PFSK-1 (cell line): ENCODE results near the gene CAMKK2.
A peak's percentile ranks its signal among the peaks of the same experiment; 100 is the strongest.

Experiments used
- FOXP2 ChIP-seq: optimal IDR thresholded peaks from 2 replicates; pipeline ENCODE3; 2011; ENCODE audit warnings: borderline replicate concordance, control low read depth, inconsistent platforms; ENCODE audit not compliant: insufficient read depth; ENCODE audit errors: extremely low read length, extremely low read depth
- POLR2AphosphoS5 ChIP-seq: IDR thresholded peaks from 2 replicates; pipeline ENCODE4 v1.6.1; 2012; ENCODE audit warnings: low read depth, mild to moderate bottlenecking, control low read depth, low read length, moderate library complexity
- REST ChIP-seq, 2 experiments: IDR thresholded peaks; 2 replicates each; pipeline versions ENCODE4 v1.6.1 to v1.8.0; 2011 to 2012; ENCODE audit warnings: low read depth in 2 of 2, low read length in 2 of 2, control low read depth in 1 of 2, inconsistent platforms in 1 of 2, mild to moderate bottlenecking in 1 of 2, moderate library complexity in 1 of 2; ENCODE audit not compliant: insufficient read depth in 1 of 2
- SIN3A ChIP-seq: IDR thresholded peaks from 2 replicates; pipeline ENCODE4 v1.6.1; 2012; ENCODE audit warnings: mild to moderate bottlenecking, low read length, moderate library complexity, borderline replicate concordance; ENCODE audit not compliant: insufficient read depth
- TAF1 ChIP-seq: IDR thresholded peaks from 2 replicates; pipeline ENCODE4 v1.6.1; 2012; ENCODE audit warnings: low read length, control low read depth, borderline replicate concordance; ENCODE audit not compliant: insufficient read depth

CAMKK2 gene

GRCh38 chr12:121214166-121214777 lies 82.2 kb downstream of the CAMKK2 start:
- TF ChIP-seq TAF1 (no peak), POLR2AphosphoS5 (no peak), SIN3A (no peak)

GRCh38 chr12:121212875-121213274 lies 83.6 kb downstream of the CAMKK2 start:
- no peak for TF ChIP-seq FOXP2

DNA sequence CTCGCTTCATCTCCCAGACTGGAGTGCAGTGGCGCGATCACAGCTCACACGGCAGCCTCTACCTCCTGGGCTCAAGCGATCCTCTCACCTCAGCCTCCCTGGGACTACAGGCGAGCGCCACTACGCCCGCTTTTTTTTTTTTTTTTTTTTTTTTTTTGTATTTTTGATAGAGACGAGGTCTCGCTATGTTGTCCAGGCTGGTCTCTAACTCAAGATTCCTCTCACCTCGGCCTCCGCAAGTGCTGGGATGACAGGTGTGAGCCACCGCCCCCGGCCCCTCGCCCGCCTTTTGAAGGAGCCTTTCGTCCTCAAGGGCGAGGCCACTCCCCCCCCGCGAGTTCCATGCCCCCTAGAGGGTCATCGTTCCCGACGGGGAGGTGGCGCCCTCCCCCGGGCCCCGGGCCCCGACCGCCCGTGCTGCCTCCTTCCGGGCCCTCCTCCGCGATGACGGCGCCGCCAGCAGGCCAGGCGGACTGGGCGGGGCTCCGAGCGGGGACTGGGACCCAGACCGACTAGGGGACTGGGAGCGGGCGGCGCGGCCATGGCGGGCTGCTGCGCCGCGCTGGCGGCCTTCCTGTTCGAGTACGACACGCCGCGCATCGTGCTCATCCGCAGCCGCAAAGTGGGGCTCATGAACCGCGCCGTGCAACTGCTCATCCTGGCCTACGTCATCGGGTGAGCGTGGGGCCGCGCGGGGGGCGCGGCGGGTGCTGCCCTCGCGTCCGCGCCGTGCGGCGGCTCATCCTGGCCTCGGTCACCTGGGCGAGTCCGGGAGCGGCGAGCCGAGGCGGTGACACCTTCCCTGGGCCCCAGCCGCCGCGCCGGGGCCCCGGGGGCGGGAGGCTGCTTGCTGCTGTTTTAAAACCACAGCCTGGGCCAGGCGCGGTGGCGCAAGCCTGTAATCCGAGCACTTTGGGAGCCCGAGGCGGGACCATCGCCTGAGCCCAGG lies 86.6 kb downstream of the CAMKK2 start, which contains the start of gene P2RX4:
Gene P2RX4, plus strand, starts transcription at position 506 of the 949 bp plus-strand sequence. Its CDS starts 36 bp downstream, at position 542.
- peak; percentile 58; the same call in 1 of the 2 replicates for TF ChIP-seq TAF1
- TF ChIP-seq REST (IDR thresholded peaks at IDR 0.05; ENCODE audit: insufficient read depth in 1 of 2, low read depth in 2 of 2, low read length in 2 of 2), result peak; percentile 10 to 13; a peak in 1 of 4 replicates
- TF ChIP-seq POLR2AphosphoS5, result peak; percentile 75; the same call in 1 of the 2 replicates
- no peak for TF ChIP-seq SIN3A

DNA sequence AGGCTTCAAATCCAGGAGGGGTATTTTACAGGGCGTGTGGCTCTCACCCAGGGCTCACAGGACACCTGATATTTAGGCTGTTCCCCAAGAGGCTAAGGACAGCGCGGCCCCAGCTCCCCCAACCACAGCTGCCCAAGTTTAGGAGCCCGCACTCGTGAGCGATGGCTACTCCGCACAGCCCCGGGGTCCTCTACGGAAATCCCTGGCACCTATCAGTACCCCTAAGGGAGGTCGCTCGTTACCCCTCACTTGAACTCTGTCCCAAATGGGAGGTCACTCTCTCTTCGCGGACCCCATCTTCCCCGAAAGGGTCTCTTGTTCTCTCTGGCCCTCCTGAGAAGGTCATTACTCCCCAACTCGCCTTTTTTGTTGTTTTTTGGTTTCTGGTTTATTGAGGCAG lies 87.3 kb downstream of the CAMKK2 start:
- TF ChIP-seq REST (IDR thresholded peaks at IDR 0.05; ENCODE audit: insufficient read depth in 1 of 2, low read depth in 2 of 2, low read length in 2 of 2) (no peak), TAF1 (no peak), FOXP2 (no peak), SIN3A (no peak), POLR2AphosphoS5 (no peak)

GRCh38 chr12:121205491-121205890 lies 91.0 kb downstream of the CAMKK2 start:
- TF ChIP-seq FOXP2 (no peak), TAF1 (no peak), POLR2AphosphoS5 (no peak), SIN3A (no peak), REST (IDR thresholded peaks at IDR 0.05; ENCODE audit: insufficient read depth in 1 of 2, low read depth in 2 of 2, low read length in 2 of 2) (no peak)

DNA sequence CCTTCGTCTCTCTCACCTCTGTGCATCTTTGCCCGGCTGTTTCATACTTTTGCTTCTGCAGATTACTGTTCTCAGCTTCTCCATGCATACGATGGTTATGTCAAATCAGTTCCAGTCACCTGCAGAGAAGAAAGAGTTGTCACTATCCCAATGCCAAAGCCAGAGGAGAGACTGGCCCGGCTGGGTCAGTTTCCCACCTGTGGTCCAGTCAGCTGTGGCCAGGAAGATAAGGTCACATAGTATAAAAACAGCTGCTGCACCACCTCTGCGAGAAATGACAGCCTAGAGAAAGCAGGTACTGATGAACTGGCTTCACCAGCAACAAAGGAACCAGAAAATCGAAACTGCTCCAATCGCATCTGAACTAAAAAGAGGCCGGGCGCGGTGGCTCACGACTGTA lies 93.0 kb downstream of the CAMKK2 start:
- TF ChIP-seq FOXP2, result no peak
- no peak for TF ChIP-seq SIN3A
- no peak for TF ChIP-seq TAF1
- no peak for TF ChIP-seq POLR2AphosphoS5
